Activated CD8-positive, alpha-beta memory T cell treated with anti-CD3 and anti-CD28 coated beads, Interleukin-2, amount 50 U/mL, for 24 hours (primary cell): Measurements from ENCODE around the gene DNAAF5.

Experiments used
- DNase-seq: peaks from one replicate; pipeline ENCODE4 v3.0.0-alpha.2; 2020; ENCODE audit errors: extremely low read depth

DNAAF5 gene

DNA sequence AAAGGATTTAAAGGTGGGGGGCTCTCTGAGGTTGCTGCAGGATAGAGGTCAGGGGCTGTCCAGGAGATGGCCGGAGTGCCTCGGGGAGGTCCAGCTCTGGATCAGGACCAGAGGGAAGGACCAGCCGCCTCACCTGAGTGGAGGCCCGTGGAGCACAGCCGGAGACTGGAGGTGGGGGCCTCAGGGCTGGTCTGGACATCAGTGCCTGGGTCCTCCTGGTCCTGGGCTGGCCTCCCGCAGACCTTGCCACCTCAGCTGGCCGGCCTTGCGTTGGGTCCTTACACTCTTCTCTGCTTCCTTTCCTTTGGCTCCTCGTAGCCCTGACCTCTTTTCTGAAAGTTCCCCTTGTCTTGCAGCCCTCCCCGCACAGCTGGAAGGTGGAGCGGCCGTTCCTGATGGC lies 107.8 kb downstream of the DNAAF5 start:
- DNase-seq: no peak

DNA sequence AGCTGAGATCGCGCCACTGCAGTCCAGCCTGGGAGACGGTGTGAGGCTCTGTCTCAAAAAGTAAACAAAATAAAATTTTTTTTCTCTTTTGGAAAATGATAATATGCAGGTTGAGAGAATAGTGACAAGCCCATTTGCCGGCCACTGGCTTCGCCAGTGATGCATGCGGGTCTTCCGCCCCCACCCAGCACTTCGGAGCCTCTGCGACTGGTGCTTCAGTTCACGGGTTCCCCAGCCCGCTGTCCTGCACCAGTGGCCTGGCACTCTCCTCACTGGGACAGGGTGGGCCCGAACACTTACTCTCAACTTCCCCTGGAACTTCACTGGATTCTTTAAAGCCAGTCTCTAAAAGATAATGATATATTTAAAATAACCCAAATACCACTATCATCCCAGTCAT lies 108.5 kb downstream of the DNAAF5 start:
- no peak for DNase-seq

DNA sequence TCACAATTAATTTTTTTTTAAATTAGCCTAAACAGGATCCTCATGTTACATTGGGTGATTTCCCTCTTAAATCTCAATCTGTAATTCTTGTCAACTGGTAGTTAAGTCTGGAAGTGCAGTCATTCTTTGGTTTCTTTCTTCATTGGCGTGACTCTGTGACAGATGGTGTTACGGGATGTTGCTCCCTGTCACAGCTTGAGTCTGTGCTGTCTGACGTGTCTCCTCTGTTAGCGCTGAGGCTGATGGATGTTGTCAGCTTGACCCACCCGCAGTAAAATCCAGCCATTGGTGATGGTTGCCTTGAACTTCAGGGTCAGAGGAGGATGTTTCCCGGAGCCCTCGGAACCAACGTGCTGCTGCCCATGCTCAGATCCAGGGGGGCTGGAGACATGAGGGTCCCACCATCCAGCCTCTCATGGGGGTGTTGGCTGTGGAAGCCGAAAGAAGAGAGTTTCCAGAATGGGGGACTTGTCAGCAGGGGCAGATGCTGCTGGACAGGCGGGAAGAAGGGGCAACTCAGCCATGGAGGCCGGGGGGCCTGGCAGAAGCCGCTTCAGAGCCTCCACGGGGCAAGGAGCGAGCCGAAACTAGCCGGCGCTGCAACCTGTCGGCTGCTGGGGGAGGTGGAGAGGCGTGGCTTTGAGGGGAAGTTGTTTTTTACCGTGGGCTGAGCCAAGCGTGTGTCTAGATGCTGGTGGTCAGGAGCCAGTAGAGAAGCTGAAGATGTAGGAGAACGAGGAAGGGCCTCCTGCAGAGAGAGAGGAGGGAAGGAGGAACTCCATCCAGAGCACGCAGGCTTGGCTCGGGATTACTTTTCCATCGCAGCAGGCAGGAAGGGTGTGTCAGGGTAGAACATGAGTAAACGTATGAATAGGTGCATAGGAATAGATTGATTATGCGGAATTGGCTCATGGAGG lies 109.2 kb downstream of the DNAAF5 start:
- DNase-seq: no peak
